ENCODE data around the gene NDUFC2. TPM values are rescaled to one million over a fixed set of nuclear protein-coding genes. Genes with fewer than 3 reads are reported as not detected.
"Not testable (repeated sequence)": the region's sequence is repeated elsewhere in the genome, so short reads cannot be mapped to it uniquely, and the experiment has no call there.

The NDUFC2 gene
- total RNA-seq, 1 experiment from 2014 or later = 196 TPM

DNA sequence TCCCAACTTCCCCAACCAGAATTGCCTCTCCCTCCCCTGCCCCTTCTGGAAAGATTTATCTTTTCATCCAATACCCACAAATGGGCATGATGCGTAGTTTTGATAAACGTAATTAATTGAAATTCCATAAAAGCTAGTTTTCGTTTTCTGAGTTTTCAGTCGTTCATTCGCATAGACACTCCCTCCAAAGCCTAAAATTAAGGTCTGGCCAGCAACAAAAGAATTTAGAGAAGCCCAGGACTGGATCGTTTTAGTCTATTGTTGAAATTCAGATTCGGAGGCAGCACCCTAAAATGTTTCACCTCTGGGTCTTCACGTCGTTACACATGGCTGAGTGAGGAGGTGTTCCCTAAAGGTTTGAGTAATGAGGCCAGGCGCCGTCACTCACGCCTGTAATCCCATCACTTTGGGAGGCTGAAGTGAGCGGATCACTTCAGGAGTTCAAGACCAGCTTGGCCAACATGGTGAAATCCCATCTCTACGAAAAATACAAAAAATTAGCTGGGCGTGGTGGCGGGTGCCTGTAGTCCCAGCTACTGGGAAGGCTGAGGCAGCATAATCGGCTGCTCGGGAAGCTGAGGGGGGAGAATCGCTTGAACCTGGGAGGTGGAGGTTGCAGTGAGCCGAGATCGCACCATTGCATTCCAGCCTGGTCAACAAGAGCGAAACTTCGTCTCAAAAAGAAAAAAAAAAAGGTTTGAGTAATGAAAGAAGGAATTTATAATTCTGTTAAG lies 589 bp upstream of the NDUFC2 start:
- no peak for DNase-seq (ENCODE audit: low spot score)

DNA sequence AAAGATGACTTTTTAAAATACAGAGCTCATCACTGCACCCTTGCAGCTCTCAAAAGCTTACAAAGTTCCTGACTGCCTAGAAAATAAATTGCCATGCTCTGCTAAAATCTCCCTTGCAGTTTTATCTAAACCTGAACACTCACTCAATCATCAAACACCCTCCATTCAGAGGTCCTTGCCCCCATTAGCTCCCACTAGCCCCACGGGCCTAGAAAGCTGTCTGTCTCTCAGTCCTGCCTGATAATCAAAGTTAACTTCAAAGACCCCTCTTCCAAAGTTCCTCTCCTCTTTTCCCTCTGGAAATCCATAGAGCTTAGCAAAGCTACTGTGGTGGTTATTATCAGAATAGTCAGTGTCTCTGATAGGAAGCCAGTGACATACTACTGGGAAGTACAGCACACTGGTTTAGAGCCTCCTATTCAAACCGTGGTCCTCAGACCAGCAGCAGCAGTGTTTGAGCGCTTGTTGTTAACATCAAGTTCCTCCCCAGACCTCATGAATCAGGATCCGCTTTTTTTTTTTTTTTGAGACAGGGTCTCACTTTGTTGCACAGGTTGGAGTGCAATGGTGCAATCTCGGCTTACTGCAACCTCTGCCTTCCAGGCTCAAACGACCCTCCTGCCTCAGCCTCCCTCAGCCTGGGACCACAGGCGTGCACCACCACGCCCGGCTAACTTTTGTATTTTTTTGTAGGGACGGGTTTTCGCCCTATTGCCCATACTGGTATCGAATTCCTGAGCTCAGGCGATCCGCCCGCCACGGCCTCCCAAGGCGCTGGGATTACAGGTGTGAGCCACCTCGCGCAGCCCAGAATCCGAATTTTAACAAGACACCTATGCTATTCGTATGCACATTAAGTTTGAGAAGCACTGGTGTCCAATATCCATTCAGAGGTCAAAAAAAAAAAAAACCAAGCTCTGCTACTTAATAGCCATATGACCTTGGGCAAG lies 1.2 kb downstream of the NDUFC2 start:
- DNase-seq (ENCODE audit: low spot score) = no peak

DNA sequence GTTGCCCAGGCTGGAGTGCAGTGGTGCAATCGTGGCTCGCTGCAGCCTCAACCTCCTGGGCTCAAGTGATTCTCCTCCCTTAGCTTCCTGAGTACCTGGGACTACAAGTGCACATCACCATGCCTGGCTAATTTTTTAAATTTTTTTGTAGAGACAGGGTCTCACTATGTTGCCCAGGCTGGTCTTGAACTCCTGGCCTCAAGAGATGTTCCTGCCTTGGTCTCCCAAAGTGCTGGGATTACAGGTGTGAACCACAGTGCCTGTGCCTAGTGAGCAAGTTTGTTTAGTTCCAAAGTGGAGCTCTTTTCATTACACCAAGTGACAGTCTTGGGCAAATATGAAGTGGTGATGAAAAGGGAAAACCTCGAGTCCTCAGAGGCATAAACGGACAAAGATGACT lies 2.1 kb downstream of the NDUFC2 start:
- not testable (repeated sequence) for DNase-seq (ENCODE audit: low spot score)

- no peak for DNase-seq (ENCODE audit: low spot score)
These were observed 2.8 kb downstream of the NDUFC2 start for GRCh38 chr11:78076733-78077403.

GRCh38 chr11:78074756-78075155 lies 4.9 kb downstream of the NDUFC2 start:
- DNase-seq (ENCODE audit: low spot score) = no peak

GRCh38 chr11:78072455-78072854 lies 7.2 kb downstream of the NDUFC2 start:
- DNase-seq (ENCODE audit: low spot score) = no peak

DNA sequence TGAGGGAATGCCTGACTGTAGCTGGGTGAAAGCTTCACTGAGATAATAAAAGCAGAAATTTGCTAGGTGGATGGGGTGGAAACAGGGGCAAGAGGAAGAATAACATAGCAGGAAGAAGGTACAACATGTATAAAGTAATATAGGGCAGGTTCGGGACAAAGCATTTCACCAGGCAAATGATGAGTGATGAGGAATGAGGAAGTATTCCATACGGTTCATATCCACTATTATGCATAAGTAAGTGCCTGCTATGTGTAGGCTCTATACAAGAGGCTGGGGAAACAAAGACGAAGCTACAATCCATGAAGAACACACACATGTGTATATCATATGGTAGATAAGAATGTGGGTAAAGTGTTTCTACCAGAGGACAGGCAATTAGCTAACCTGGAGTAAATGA lies 7.9 kb downstream of the NDUFC2 start:
- DNase-seq (ENCODE audit: low spot score) = no peak

DNA sequence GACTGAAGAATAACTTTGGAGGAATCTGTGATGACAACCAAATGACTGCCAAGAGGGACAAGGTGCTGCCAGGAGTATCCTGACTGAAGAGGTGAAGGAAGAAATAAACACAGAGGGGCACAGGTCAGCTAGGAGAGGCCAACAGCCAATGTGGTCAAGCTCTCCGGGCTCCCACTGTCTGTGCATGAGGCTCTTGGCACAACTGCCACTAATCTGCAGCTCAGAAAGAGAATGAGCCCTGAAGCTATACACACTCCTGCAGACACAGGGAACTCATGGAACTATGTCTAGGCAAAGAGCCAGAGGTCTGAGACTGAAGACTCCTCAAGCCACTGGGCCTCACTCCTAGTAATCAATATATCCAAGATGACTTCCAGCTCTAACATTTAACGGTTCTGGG lies 9.0 kb downstream of the NDUFC2 start:
- DNase-seq (ENCODE audit: low spot score) = no peak

DNA sequence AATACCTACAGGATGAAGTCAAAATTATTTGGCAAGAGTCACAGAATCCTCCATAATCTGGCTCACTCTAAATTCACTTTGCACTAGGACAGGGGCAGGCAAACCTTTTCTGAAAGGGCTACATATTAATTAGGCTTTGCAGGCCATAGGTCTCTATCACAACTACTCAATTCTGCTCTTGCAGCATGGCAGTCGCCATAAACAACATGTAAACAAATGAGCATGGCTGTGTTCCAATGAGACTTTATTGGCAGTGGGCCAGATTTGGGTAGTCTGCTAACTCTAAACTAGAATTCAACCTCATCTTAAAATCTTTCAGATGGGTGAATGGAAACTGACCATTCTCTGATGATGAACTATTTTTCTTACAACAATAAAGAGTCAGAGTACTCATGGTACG lies 10.2 kb downstream of the NDUFC2 start:
- peak; percentile 46 for DNase-seq (ENCODE audit: low spot score)

DNA sequence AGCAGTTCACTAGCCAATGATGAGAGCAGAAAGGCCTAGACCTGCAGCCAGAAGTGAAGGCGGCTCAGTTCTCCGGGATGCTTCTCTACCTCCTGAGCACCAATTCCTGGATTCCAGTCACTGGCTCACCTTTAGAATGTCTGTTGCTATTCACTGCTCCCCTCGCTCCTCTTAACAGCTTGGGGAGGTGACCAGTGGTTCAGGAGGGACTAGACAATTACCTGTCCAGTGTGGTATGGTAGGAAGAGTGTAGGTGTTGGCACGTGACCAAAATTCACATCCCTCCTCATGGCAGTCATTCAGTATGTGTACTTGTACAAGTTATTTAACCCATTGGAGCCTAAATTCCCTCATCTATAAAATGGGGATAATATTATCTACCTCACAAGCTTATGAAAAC lies 12.0 kb downstream of the NDUFC2 start:
- DNase-seq (ENCODE audit: low spot score) = no peak

- no peak for DNase-seq (ENCODE audit: low spot score)
These were observed 13.2 kb downstream of the NDUFC2 start for GRCh38 chr11:78066471-78066870.

DNA sequence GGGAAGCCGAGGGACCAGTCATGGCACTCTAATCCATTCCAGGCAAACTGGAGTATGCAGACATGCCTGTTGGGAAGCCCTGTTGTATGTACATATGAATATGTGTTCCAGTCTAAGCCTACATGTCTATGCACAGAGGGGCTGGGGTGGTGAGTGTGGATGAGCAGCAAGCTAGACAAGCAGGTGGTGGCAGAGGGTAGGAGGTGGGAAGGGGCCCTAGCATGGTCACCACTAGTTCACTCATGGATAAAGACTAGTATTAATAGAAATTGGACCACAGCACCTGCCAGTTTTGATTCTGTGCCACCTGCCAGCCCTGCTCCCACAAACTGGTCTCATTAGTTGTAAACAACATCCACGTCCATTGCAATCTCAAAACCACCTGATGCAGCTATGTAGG lies 14.5 kb downstream of the NDUFC2 start:
- no peak for DNase-seq (ENCODE audit: low spot score)

GRCh38 chr11:78063440-78064181 lies 16.1 kb downstream of the NDUFC2 start, which contains the start of gene THRSP:
THRSP (plus strand) TSS chr11:78063861; CDS start chr11:78063882, 21 bp downstream.
- DNase-seq (ENCODE audit: low spot score) = no peak

DNA sequence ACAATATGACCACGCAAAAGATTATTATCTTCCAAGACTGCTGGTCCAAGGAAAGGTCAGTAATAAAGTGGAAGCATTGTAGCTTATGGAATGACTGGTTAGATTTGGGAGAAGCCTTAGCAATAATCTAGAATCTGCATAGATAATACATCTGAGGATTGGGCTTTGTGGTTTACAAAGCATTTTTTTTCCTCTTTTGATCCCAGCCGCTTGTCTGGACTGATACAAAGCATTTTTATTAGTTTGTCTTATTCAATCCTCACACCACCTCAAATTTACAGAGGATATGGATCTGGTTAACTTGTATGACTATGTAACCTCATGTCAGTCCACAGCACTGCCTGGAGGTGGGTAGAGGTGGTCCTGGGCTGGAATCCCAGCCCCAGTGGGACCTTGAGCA lies 17.0 kb downstream of the NDUFC2 start:
- no peak for DNase-seq (ENCODE audit: low spot score)

DNA sequence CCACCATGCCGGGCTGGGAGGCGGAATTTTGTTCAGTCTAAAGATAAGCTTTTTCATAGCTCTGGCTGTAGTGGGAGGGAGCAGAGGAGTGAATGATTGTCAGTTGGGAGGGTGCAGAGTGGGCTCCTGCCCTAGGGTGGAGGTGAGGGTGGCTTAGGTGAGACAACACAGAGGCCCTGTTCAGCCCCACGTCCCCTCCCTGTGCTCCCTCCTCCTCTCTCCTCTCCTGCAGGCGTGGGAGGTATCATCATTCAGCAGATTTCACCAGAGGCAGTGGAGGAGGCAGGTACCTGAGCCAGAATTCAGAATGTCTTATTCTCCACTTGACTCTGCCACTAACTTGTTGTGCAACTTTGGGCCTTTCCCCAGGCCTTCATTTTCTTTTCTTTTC lies 17.7 kb downstream of the NDUFC2 start:
- no peak for DNase-seq (ENCODE audit: low spot score)

DNA sequence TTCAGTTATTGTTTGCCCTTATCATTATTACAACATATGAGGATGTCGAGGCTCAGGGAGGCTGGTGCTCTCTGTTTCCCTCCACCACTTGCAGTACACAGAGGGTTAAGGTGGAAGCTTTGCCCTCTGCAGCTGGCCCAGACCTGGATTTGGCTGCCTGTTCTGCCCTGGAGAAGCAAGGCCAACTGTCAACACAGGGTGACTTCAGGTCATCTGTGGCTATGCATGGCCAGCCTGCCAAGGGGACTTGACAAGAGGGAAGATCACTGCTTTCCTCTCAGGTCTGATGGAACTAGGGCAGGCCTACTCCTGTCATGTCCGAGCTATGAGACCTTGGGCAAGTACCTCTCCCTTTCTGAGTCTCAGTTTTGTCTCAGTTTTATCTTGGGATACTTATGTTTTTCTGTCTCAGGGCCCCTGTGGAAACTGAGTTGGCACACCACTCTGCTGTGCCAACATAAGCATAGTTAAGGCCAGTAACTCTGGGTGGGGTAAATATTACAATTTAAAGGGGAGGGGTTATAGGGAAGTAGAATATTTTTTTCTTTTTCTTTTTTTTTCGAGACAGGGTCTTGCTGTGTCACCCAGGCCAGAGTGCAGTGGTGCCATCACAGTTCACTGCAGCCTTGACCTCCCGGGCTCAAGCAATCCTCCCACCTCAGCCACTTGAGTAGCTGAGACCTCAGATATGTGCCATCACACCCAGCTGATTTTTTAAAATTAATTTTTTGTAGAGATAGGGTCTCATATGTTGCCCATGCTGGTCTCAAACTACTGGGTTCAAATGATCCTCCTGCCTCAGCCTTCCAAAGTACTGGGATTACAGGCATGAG lies 18.4 kb downstream of the NDUFC2 start:
- DNase-seq (ENCODE audit: low spot score) = no peak

GRCh38 chr11:78060533-78060932 lies 19.1 kb downstream of the NDUFC2 start:
- DNase-seq (ENCODE audit: low spot score) = no peak

DNA sequence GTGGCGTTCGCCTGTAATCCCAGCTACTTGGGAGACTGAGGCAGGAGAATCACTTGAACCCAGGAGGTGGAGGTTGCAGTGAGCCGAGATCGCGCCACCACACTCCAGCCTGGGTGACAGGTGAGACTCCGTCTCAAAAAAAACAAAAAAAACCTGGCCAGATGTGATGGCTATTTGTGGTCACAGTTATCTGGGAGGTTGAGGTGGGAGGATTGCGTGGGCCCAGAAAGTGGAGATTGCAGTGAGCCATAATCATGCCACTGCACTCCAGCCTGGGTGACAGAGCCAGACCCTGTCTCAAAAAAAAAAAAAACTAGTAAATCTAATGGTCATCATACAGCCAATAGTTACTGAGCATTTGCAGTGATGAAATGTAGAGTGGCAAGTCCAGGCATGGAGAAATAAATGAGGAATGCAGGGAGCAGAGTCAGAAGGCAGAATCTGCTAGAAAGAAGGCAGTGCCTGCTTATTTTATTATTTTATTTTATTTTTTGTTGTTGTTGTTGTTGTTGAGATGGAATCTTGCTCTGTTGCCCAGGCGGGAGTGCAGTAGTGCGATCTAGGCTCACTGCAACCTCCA lies 19.8 kb downstream of the NDUFC2 start:
- DNase-seq (ENCODE audit: low spot score) = not testable (repeated sequence)

DNA sequence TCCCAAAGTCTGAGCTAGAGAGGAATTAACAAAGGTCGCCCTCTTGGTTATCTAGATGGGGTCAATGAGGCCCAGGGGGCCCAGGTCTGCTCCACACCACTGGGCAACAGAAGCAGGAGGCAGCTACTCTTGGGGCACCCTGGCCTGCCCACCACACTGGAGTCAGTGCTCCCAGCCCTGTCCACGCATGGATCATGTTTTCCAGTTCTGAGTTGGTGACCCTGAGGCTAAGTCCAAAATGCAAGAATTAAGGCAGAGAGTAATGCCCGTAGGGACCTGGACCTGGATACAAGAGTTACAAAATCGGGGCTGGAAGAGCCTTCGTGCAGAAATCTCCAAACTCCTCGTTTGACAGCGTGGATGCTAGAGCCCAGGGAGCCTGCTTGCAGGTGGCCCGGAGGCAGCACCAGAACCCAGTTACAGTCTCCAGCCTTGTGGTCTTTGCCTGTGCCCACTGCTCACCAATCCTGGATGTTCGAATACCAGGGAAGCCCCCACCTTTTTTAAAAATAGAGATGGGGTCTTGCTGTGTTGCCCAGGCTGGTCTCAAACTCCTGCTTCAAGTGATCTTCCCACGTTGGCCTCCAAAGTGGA lies 22.1 kb downstream of the NDUFC2 start:
- no peak for DNase-seq (ENCODE audit: low spot score)

GRCh38 chr11:78056093-78056492 lies 23.6 kb downstream of the NDUFC2 start:
- DNase-seq (ENCODE audit: low spot score) = no peak
